NCI-H128 (cell line): Measurements from ENCODE around the gene BRD4.

ENCODE experiments used
- DNase-seq: peaks from one replicate; lab custom pipeline; 2025; ENCODE audit not compliant: unreplicated experiment; lab: John Stamatoyannopoulos, UW

Gene BRD4

GRCh38 chr19:15268192-15268927 lies 64.0 kb downstream of the BRD4 start:
- DNase-seq = no peak

GRCh38 chr19:15266683-15267082 lies 65.7 kb downstream of the BRD4 start:
- no peak for DNase-seq

- DNase-seq = no peak
These were observed 66.5 kb downstream of the BRD4 start for GRCh38 chr19:15265850-15266248.

- DNase-seq = no peak
These were observed 67.0 kb downstream of the BRD4 start for GRCh38 chr19:15265214-15265849.

GRCh38 chr19:15264933-15265206 lies 67.5 kb downstream of the BRD4 start:
- DNase-seq = no peak

- DNase-seq = peak; percentile 53
These were observed 68.0 kb downstream of the BRD4 start for GRCh38 chr19:15264061-15264932.

- DNase-seq = no peak
These were observed 68.9 kb downstream of the BRD4 start for GRCh38 chr19:15263361-15263985.

- DNase-seq = no peak
These were observed 70.3 kb downstream of the BRD4 start for GRCh38 chr19:15262011-15262410.

GRCh38 chr19:15260939-15261338 lies 71.4 kb downstream of the BRD4 start:
- no peak for DNase-seq

GRCh38 chr19:15259907-15260306 lies 72.4 kb downstream of the BRD4 start:
- DNase-seq = no peak

GRCh38 chr19:15257782-15258181 lies 74.6 kb downstream of the BRD4 start:
- DNase-seq = no peak

GRCh38 chr19:15256708-15257331 lies 75.5 kb downstream of the BRD4 start:
- no peak for DNase-seq

- DNase-seq = no peak
These were observed 76.9 kb downstream of the BRD4 start for GRCh38 chr19:15255359-15255990.

- DNase-seq = no peak
These were observed 77.8 kb downstream of the BRD4 start for GRCh38 chr19:15254547-15254946.

- no peak for DNase-seq
These were observed 78.8 kb downstream of the BRD4 start for GRCh38 chr19:15253513-15253912.

GRCh38 chr19:15253061-15253460 lies 79.3 kb downstream of the BRD4 start:
- no peak for DNase-seq

- DNase-seq = no peak
These were observed 79.8 kb downstream of the BRD4 start for GRCh38 chr19:15252398-15253018.

GRCh38 chr19:15251749-15252397 lies 80.5 kb downstream of the BRD4 start:
- no peak for DNase-seq

- no peak for DNase-seq
These were observed 81.2 kb downstream of the BRD4 start for GRCh38 chr19:15251010-15251748.
